BLaER1 (cell line): ENCODE data around the gene FAM118A.
"Not testable (repeated sequence)": the region's sequence is repeated elsewhere in the genome, so short reads cannot be mapped to it uniquely, and the experiment has no call there.

Experiments used
- H3K27ac ChIP-seq: shearing (Covaris generic); formaldehyde crosslinking; 2 replicates; pipeline ENCODE4 v1.8.1; 2022
- H3K27me3 ChIP-seq: shearing (Covaris generic); formaldehyde crosslinking; 2 replicates; pipeline ENCODE4 v1.8.1; 2022
- H3K36me3 ChIP-seq: shearing (Covaris generic); formaldehyde crosslinking; 2 replicates; pipeline ENCODE4 v1.8.1; 2022
- H3K4me1 ChIP-seq: shearing (Covaris generic); formaldehyde crosslinking; 2 replicates; pipeline ENCODE4 v1.8.1; 2022
- H3K4me2 ChIP-seq: shearing (Covaris generic); formaldehyde crosslinking; 2 replicates; pipeline ENCODE4 v1.8.1; 2022
- H3K4me3 ChIP-seq: shearing (Covaris generic); formaldehyde crosslinking; 2 replicates; pipeline ENCODE4 v1.8.1; 2022
- H3K9ac ChIP-seq: shearing (Covaris generic); formaldehyde crosslinking; 2 replicates; pipeline ENCODE4 v1.8.1; 2022
- H3K9me3 ChIP-seq: shearing (Covaris generic); formaldehyde crosslinking; 2 replicates; pipeline ENCODE4 v1.8.1; 2022
- H4K20me1 ChIP-seq: shearing (Covaris generic); formaldehyde crosslinking; 2 replicates; pipeline ENCODE4 v1.8.1; 2022
- Cebpa-rat ChIP-seq: shearing (Covaris generic); IDR thresholded peaks from 2 replicates; pipeline ENCODE4 v1.8.1; 2022

Gene FAM118A

GRCh38 chr22:45268958-45269844 lies 40.5 kb upstream of the FAM118A start:
- H3K9ac ChIP-seq, result peak overlapping the region; percentile 60; the same call in 1 of the 2 replicates
- H3K9me3 ChIP-seq, result no peaks in the 10 kb centered on the region
- H3K36me3 ChIP-seq, result no peaks in the 10 kb centered on the region
- no peaks in the 10 kb centered on the region; the same call in 1 of the 2 replicates for H3K27me3 ChIP-seq
- H3K4me1 ChIP-seq, result peaks cover 49% of the 10 kb centered on the region
- H3K4me3 ChIP-seq, result peak overlapping the region; percentile 70
- no peak overlapping the region for H3K27ac ChIP-seq
- H3K4me2 ChIP-seq, result peak overlapping the region; percentile 99
- TF ChIP-seq Cebpa-rat, result no peak
- H4K20me1 ChIP-seq, result no peaks in the 10 kb centered on the region

GRCh38 chr22:45270095-45271020 lies 39.4 kb upstream of the FAM118A start:
- no peak overlapping the region for H3K4me3 ChIP-seq

GRCh38 chr22:45271667-45272201 lies 38.0 kb upstream of the FAM118A start:
- no peak overlapping the region for H3K9ac ChIP-seq
- TF ChIP-seq Cebpa-rat, result no peak

More at GRCh38 chr22:45270095-45271020, 39.4 kb upstream of the FAM118A start:
- Histone ChIP-seq H3K27ac (no peak overlapping the region), H4K20me1 (no peaks in the 10 kb centered on the region), H3K4me1 (peaks cover 38% of the 10 kb centered on the region), H3K9me3 (no peaks in the 10 kb centered on the region), H3K4me2 (peak overlapping the region; percentile 95), H3K9ac (no peak overlapping the region), H3K27me3 (no peaks in the 10 kb centered on the region; the same call in 1 of the 2 replicates), H3K36me3 (no peaks in the 10 kb centered on the region)
- no peak for TF ChIP-seq Cebpa-rat

GRCh38 chr22:45272498-45272897 lies 37.2 kb upstream of the FAM118A start:
- no peak overlapping the region for H3K27ac ChIP-seq
- peaks cover 20% of the 10 kb centered on the region for H3K4me1 ChIP-seq
- H4K20me1 ChIP-seq, result no peaks in the 10 kb centered on the region
- H3K9ac ChIP-seq, result no peak overlapping the region
- H3K4me3 ChIP-seq, result no peak overlapping the region
- no peaks in the 10 kb centered on the region for H3K36me3 ChIP-seq
- no peak overlapping the region for H3K4me2 ChIP-seq
- no peaks in the 10 kb centered on the region; the same call in 1 of the 2 replicates for H3K27me3 ChIP-seq
- no peak for TF ChIP-seq Cebpa-rat
- no peaks in the 10 kb centered on the region for H3K9me3 ChIP-seq

More at GRCh38 chr22:45271667-45272201, 38.0 kb upstream of the FAM118A start:
- Histone ChIP-seq H3K4me1 (peaks cover 24% of the 10 kb centered on the region), H3K9me3 (no peaks in the 10 kb centered on the region), H3K27ac (no peak overlapping the region), H3K4me3 (no peak overlapping the region), H4K20me1 (no peaks in the 10 kb centered on the region), H3K4me2 (no peak overlapping the region), H3K27me3 (no peaks in the 10 kb centered on the region; the same call in 1 of the 2 replicates), H3K36me3 (no peaks in the 10 kb centered on the region)

GRCh38 chr22:45273452-45274075 lies 36.2 kb upstream of the FAM118A start:
- Histone ChIP-seq H3K9me3 (no peaks in the 10 kb centered on the region), H4K20me1 (no peaks in the 10 kb centered on the region), H3K27ac (no peak overlapping the region), H3K4me2 (no peak overlapping the region), H3K4me1 (peaks cover 15% of the 10 kb centered on the region), H3K9ac (no peak overlapping the region), H3K36me3 (no peaks in the 10 kb centered on the region), H3K4me3 (no peak overlapping the region), H3K27me3 (no peaks in the 10 kb centered on the region; the same call in 1 of the 2 replicates)
- TF ChIP-seq Cebpa-rat, result no peak

- H3K9ac ChIP-seq, result no peak overlapping the region
- TF ChIP-seq Cebpa-rat, result no peak
- no peaks in the 10 kb centered on the region for H3K27me3 ChIP-seq
- H3K27ac ChIP-seq, result no peak overlapping the region
- no peaks in the 10 kb centered on the region for H3K36me3 ChIP-seq
- H3K9me3 ChIP-seq, result no peaks in the 10 kb centered on the region
- no peaks in the 10 kb centered on the region for H4K20me1 ChIP-seq
- H3K4me2 ChIP-seq, result no peak overlapping the region
- H3K4me1 ChIP-seq, result peaks cover 13% of the 10 kb centered on the region
- H3K4me3 ChIP-seq, result no peak overlapping the region
These were observed 33.1 kb upstream of the FAM118A start for GRCh38 chr22:45276507-45277105.

GRCh38 chr22:45277720-45278119 lies 32.0 kb upstream of the FAM118A start:
- H3K9ac ChIP-seq, H3K4me3 ChIP-seq: not testable (repeated sequence)

GRCh38 chr22:45278125-45278524 lies 31.6 kb upstream of the FAM118A start:
- H3K36me3 ChIP-seq, result no peaks in the 10 kb centered on the region
- H4K20me1 ChIP-seq, result no peaks in the 10 kb centered on the region
- H3K4me2 ChIP-seq, result no peak overlapping the region
- no peak overlapping the region for H3K9ac ChIP-seq
- no peak overlapping the region for H3K27ac ChIP-seq
- H3K27me3 ChIP-seq, result no peaks in the 10 kb centered on the region
- peaks cover 13% of the 10 kb centered on the region for H3K4me1 ChIP-seq
- no peak overlapping the region for H3K4me3 ChIP-seq
- no peaks in the 10 kb centered on the region for H3K9me3 ChIP-seq
- no peak for TF ChIP-seq Cebpa-rat

More at GRCh38 chr22:45277720-45278119, 32.0 kb upstream of the FAM118A start:
- H4K20me1 ChIP-seq, H3K4me2 ChIP-seq, H3K27me3 ChIP-seq, H3K27ac ChIP-seq, H3K9me3 ChIP-seq, H3K36me3 ChIP-seq: not testable (repeated sequence)
- peaks cover 13% of the 10 kb centered on the region for H3K4me1 ChIP-seq

GRCh38 chr22:45280587-45280980 lies 29.1 kb upstream of the FAM118A start:
- Histone ChIP-seq H3K9me3 (no peaks in the 10 kb centered on the region), H3K4me3 (no peak overlapping the region), H3K4me2 (no peak overlapping the region), H3K4me1 (peaks cover 20% of the 10 kb centered on the region), H3K9ac (no peak overlapping the region), H3K27me3 (peaks cover 8% of the 10 kb centered on the region), H3K36me3 (no peaks in the 10 kb centered on the region), H4K20me1 (no peaks in the 10 kb centered on the region), H3K27ac (no peak overlapping the region)
- no peak for TF ChIP-seq Cebpa-rat
